Amniotic epithelial cell (primary cell): ENCODE measurements around the gene YWHAH.

Experiments used
- DNase-seq: peaks from one replicate; pipeline ENCODE4 v3.0.0-alpha.2; 2010; ENCODE audit warnings: low read depth

Gene YWHAH

DNA sequence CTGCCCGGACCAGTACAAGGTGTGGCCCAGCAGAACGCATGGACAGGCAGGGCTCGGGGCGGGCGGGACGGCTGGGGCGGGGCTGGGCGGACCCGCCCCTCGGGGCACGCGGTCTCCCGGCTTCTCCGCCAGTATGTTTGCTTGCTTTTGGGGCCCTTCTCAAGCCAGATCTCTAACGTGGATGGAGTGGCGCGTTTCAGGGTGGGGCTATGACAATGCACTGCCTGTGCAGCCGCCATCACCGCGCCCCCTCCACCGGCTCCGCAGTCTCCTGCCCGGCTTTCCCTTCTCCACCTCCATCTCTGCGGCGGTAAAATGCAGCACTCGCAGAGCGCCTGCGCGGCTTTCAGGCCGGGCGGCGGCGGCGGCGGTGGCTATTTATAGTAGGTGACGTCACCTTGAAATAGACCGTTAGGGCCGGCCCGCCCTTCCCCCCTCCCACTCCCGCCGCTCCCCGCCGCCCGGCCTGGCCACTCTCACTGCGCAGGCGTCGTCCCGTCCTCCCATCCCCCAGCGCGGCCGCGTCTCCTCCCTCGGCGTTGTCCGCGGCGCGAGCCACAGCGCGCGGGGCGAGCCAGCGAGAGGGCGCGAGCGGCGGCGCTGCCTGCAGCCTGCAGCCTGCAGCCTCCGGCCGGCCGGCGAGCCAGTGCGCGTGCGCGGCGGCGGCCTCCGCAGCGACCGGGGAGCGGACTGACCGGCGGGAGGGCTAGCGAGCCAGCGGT is at the start of gene YWHAH:
Gene YWHAH, plus strand, starts transcription at position 558 of the 722 bp plus-strand sequence. CDS start 199 bp downstream, outside the sequence.
- peak; percentile 83 for DNase-seq

DNA sequence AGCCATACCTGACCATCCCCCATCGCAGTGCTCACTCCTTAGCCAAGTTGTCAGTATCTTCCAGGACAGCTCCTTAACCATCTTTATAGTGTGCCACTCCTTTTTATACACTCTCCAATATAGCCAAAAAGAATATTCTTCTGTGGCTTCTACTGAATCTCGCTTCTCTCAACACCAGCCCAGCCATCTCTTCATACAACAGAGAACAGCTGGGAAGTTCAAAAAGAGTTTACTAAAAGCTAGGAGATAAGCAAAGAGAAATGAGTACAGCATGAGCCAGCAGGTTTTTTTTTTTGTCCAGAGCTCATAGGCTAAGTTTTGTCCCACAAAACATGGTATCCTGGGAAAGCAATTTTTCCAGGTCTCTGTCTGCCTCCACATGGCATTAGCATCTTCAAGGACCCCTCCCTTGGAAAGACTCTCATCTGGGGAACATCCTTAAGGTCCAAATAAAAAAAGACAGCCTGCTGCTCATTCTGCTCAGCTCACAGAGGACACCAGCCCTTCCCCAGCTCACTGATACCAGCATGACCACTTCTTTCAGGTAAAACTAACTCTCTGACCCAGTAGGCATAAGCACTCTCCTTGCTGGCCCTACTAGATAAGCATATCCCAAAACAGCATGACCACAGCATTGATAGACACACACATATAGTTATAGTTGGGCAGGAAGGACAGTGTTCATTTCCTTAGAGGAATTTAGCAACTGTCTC is 48.8 kb upstream of the YWHAH start:
- no peak for DNase-seq

DNA sequence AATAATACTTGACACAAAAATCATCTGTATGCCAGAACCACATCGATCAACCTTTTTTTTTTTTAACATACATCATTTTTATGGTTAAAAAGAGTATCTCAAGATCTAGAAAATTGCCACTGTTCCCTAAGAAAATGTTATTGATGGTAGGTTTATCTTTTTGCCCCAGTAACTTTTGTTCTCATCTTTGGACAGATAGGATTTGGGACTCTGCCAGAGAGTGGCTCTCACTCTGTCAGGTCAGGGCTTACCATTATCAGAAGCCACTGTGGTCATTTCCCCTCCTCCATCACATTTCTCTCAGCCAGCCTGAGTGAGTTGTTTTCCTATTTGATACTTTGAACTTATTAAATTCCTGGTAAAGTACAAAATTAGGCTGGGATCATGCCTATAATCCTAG is 47.9 kb upstream of the YWHAH start:
- DNase-seq = no peak

DNA sequence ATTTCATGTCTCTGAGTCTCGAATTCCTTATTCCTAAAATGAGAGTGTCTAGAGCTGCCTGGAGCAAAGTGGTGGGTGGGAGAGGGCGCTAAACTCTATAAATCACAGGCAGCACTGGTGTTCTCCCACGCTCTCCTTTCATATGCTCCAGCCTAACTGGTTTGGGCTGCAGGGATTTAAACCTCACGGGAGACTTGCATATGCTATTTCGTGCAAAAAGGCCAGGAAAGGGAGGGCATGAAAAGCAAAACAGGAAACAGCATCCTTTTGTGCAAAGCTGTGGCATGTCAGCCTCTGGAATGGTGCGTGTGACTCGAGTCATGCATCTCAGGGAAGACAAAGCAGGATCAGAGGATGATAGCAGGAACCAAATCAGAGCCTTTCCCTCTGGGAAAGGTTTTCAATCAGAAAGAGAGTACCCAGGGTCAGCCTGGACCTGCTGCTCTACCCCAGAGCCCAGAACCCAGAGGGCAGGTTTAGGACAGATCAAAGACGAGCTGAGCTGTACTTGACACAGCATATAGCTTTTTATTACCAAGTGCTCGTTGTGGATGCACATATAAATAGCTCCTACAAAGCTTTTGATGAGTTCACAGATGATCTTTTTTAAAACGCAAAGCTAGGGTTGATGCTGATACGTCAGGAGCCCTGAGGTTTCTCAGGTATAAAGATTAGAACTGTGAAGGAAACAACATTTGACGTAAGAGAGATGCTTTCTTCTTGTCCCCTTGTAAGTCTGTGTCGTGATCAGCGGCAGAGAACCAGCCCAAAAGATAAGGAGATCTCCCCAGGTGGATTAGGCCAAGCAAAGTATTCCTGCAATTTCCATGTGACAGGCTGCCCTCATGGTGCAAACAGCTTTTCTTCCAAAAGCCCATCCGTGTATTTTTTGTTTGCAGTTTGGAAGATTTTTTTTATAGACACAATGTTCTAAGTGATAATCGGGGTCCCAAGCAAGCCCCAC is 46.2 kb upstream of the YWHAH start:
- no peak for DNase-seq

DNA sequence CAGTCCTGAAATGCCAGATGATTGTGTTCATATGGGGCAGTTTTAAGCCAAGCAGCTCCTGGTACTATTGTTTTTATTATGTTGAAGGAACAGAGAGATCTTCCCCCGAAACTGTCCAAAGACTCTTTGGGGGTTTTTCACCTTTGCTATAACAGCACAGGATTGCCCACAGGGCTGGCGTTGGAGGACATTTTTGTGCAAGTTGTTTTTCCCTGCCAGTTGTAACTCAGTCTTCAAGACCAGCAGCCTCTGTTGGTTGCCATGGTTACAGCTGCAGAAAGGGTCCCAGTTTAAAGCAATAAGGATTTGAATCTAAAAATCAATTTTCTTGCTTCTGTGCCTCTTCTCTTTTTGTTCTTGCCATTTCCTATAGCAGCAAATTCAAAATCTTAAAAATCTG is 45.4 kb upstream of the YWHAH start:
- no peak for DNase-seq

DNA sequence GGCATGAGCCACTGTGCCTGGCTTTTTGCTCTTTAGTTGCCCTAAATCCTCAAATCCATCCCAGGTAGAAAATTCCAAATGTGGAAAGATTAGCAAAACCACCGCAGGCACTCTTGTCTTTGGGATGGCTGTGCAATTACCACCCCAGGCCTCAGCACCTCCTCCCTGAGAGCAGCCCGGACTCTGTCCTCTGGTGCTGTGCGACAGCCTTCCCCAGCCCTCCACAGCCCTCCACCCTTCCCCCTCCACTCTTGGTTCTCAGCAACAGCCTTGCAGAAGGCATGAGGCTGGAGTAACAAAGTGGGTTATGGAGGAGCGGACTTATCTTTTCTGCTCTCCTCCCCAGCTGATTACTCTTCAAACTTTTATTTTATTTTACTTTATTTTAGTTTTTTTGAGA is 44.7 kb upstream of the YWHAH start:
- no peak for DNase-seq

DNA sequence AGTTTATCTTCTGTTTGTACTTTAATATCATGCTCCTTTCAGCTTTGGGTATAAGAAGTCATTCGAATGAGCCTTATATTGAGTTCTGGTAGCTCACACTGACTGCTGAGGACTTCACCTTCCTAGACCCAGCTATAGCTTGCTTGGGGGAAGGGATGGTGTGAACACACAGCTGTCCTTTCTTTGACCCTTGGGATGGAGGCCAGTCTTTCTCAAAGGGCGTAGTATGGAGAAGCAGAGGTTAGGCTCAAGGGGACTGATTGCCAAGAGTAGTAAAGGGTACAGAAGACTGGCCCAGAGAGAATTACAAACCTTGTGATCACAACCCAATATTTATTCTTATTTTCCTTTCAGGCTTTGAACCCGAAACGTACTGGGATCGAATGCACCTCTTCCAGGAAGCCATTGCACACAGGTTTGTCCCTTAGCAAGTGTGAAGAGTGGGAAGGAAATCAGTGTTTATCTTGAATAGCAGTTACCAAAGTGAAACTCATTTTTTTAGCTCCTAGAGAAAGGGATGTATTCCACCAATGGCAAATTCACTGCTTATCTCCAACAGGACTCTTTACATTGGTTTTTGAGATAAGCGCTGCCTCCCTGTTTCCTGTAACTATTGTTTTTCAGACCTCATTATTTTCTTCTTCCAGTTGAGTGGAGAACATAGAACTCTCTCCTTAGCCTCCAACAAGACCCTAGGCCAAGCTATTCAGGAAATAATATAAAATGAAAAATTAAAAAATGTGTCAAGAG is 42.8 kb upstream of the YWHAH start:
- no peak for DNase-seq

DNA sequence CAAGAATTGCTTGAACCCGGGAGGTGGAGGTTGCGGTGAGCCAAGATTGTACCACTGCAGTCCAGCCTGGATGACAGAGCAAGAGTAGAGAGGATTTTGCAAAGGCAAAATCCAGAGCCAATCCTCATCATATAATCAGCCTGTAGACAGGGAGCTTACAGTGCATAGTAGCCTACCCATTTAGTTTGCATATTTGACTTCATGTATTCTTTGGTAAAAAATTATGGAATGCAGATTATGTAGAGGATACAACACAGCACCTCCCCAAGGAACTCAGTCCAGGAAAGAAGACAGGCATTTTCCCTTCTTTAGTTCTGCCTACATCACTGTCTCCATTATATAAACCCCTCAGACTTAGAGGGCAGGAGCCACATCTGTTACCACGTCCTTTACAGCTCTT is 39.7 kb upstream of the YWHAH start:
- DNase-seq = no peak

DNA sequence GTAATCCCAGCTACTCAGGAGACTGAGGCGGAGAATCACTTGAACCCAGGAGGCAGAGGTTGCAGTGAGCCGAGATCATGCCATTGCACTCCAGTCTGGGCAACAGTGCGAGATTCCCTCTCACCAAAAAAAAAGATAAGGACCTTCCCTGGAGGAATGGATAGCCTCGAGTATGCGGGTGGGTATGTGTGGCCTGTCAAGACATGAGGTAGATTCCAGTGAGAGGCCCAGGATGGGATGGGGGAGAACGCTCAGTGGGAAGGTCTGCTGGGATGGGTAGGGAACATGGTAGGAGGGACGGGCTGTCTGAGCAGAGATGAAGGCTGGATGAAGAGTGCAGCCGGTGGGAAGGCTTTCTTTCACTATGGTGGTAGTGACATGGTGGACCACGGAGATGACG is 39.0 kb upstream of the YWHAH start:
- DNase-seq = no peak

DNA sequence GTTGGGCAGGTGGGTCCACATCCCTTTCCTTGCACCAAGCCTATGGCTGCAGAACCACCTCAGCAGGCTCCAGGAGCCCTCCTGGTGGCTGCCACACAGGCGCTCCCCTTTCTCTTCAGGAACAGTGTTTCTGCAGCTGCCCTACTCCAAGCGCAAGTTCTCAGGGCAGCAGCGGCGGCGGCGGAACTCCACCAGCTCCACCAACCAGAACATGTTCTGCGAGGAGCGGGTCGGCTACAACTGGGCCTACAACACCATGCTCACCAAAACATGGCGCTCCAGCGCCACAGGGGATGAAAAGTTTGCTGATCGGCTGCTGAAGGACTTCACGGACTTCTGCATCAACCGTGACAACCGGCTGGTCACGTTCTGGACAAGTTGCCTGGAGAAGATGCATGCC is 38.2 kb upstream of the YWHAH start:
- no peak for DNase-seq

DNA sequence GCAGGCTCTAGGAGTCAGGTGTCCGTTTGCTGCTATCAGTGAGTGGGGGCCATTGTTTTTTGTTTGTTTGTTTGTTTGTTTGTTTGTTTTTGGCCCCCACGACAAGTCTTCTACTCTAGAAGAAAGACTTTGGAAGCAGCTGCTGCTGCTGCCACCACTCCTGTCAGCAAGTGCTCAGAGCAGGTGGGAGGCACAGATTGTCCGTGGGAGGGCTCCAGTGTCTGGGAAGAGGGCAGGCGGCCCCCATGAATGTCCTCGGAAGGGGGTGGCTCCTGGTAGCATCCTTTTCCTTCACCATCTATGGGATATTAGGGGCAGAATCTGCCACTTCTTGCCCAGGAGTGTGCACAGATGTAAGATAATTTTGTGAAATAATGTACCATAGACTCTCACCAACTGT is 37.8 kb upstream of the YWHAH start:
- DNase-seq = no peak

DNA sequence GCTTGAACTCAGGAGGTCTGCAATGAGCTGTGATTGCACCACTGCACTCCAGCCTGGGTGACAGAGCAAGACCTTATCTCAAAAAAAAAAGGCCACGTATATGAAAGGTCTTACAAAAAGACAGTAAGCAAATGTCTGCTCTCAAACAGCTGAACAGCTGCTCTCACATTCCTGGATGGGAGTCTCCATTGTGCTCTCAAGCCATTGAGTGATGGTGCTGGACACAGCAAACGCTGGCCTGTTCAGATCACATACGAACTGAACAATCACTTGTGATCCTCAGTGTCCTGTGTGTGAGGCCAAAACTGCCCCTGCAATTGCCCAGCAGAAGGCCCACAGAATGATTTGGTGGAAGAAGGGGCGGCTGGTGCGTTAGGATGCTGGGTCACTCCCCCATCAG is 34.4 kb upstream of the YWHAH start:
- DNase-seq = no peak

DNA sequence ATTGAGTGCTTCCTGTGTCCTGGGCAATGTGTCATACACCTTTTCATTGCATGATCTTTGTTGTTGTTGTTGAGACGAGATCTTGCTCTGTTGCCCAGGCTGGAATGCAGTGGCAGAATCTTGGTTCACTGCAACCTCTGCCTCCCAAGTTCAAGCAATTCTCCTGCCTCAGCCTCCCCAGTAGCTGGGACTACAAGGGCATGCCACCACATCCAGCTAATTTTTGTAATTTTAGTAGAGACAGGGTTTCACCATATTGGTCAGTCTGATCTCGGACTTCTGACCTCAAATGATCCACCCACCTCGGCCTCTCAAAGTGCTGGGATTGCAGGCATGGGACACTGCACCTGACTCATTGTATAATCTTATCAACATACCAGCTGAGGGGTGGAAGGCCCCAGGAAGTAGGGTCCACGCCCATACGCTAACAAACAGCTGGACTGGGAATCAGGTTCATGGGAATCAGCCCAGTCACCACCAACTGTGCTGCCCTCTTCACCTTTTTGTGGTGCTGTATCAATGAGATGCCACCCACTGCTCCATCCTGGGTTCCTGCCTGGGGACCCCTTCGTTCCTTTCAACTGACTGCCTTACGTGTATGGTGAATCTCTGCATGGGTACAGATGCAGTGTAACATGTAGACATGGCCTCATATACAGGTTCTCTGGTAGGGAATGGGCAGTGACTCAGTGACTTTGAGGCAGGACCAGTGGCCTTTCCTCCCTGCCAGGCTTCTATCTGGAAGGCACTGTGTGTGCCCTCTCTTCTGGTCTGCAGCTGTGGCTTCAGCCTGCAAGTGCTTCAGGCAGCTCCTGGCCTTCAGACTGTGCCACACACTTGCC is 32.5 kb upstream of the YWHAH start:
- DNase-seq = peak; percentile 32

DNA sequence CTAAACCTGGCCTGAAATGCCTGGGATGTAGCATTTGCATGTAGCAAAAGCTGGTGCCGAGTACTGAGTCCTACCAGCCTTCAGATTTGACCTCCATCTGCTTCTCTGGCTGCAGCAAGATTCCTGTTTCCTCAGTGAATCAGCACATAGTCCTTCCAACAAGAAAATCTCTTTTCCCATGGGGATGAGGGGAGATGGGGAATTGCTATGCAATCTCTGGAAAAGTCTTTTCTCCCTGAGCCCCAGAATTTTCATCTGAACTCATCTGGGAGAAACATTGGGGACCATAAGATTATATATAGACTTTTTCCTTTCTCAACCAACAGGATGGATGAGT is 32.0 kb upstream of the YWHAH start:
- no peak for DNase-seq

DNA sequence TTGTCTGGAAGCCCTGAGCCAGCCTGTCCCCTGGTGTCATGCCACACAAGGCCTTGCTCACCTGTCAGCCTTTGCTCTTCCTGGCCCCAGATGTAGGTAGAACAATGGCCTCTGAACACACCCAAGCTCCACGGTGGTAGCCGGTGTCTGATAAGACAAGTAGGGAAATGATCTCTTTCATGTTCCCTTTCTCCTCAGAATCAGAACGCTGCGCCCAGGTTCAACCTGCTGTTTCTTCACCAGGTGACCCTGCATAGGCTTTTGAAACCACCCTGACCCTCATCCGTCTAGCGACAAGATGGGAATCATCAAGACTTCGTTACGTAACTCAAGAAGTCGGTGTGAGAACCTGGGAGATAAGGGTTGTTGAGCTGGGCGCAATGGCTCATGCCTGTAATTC is 28.7 kb upstream of the YWHAH start:
- DNase-seq = no peak

DNA sequence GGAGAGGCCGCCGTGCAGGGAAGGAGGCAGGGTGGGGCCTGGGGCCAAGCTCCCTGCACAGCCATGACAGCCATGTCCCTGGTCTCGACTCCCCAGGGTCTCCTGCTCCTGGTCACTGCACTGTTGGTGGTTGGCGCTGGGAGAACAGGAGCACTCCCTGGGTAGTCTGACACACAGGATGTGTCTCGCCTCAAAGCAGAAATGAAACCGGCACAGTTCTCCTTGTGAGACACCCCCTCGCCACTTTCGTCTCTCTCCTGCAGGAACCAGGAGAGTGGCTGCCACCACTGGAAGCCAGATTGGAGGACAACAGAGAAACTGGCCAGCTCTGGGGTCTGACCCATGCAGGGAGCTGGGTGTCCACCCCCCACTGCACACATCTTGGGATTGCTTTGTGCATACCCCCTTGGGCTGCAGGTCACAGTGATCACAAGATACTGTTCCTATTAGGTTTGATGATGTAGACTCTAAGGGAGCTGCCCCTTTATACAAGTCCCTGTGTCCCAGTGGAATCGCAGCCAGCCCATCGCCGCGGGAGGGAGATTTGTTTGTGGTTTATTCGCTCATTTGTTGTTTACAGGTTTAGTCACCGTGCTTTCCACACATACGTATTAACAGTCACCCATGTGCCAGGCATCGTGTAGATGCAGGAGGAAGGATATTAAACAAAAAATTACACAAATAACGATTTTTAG is 27.0 kb upstream of the YWHAH start:
- no peak for DNase-seq

DNA sequence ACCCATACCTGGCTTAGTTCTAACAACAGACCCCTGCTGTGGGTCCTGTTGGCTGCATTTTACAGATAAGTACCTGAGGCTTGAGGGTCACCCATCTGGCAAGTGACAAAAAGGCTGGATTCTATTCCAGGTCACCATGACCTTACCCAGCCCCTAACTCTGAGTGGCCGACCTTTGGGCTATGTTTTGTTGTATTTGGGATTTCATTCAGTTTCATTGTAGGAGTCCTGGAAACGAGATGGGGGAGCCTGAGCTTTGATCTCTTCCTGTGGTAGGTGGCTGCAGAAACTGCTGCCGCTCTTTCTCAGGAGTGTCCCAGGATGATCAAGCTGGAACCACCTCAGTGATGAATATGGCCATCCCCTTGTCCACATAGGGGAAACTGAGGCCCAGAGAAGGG is 24.6 kb upstream of the YWHAH start:
- no peak for DNase-seq

DNA sequence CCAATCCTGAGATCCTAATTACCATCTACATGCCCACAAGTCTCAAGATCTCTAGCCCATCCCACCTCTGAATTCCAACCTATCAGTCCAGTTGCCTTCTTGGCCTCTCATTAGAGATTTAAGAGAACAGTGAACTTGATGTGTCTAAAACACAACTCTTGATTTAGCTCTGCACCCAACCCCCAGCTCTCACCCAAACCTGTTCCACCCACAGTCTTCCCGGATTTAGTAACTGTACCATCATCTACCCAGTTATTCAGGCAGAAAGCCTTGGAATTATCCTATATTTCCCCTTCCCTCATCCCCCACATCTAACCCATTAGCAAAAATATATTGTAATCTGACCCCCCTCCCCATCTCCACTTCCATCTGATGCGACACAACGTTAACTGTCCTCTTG is 24.0 kb upstream of the YWHAH start:
- no peak for DNase-seq

DNA sequence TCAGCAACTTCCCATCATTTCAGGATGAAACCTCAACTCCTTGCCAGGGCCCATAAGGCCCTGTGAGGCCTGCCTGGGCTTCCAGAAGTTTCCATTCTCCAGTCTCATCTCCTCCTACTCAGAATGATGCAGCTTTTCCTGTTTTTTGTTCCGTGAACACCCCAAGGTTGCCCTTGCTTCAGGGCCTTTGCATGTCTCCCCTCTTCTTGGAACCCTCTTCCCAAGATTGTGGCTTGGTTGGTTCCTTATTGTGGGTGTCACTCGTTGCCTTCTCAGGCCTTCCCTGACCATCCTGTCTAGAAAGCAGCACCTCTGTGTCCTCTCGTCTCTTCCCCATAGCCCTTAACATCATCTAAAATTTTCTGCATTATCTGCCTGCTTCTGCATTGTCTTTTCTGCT is 23.2 kb upstream of the YWHAH start:
- no peak for DNase-seq

DNA sequence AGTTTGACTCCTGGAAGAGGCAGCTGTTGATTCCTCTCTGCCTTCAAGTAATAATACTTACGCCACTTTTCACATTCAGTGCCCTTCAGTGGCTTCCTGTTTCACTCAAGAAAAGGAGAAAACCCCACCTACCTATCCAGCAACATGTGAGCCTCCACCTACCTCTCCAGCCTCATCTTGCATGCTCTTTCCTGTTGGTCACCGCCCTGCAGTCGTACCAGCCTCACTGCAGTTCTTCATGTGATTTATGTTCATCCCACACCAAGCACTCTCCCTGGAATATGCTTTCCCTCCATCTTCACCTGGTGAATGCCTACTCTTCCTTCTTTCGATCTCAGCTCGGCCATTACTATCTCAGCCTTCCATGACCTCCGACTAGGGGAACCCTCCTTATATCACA is 21.8 kb upstream of the YWHAH start:
- no peak for DNase-seq

DNA sequence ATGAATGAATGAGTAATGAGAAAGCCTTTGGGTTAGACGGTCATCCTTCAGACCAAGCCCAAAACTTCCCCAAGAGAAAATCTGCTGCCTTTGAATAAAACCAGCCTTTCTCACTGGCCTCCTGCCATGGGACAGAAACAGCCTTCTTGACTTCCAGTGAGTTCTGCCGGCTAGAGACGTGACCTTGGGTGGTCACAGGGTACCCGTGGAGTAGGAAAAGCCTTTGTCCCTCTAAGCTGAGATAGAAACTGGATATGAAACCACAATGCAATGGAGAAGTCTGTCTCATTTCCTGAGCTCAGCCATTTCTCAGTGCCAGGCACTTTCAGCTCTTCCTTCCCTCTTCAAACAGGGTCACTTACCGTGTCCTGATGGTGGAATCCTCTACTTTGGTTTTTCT is 21.2 kb upstream of the YWHAH start:
- no peak for DNase-seq
